K562 (cell line): ENCODE results near the gene NR0B1.

ENCODE experiments used
- CEBPB ChIP-seq: fragments of 450-650 bp; IDR thresholded peaks from 2 replicates; pipeline ENCODE4 v1.6.1; 2016; ENCODE audit warnings: missing genetic modification characterization, missing compliant biosample characterization
- CREB1 ChIP-seq, 2 experiments: sonication (generic) in 1 of 2; formaldehyde crosslinking in 1 of 2; IDR thresholded peaks; 2 replicates each; pipeline versions ENCODE4 v1.6.1 to v1.8.0; 2012 to 2022; ENCODE audit warnings: inconsistent platforms in 1 of 2, mild to moderate bottlenecking in 1 of 2, missing genetic modification reagents in 1 of 2, moderate library complexity in 1 of 2
- CREM ChIP-seq: IDR thresholded peaks from 2 replicates; pipeline ENCODE4 v1.6.1; 2014; ENCODE audit warnings: antibody characterized with exemption, low read depth
- CTCF ChIP-seq, 3 experiments: IDR thresholded peaks in 2 of 3; conservative IDR thresholded peaks in 1 of 3; 2 replicates each; pipeline ENCODE4 v1.5.1; 2011 to 2012; ENCODE audit warnings: low read length in 3 of 3, mild to moderate bottlenecking in 3 of 3, control low read depth in 2 of 3, improper control_type of control experiment in 1 of 3, inconsistent platforms in 1 of 3, low read depth in 1 of 3, mixed read lengths in 1 of 3, moderate library complexity in 1 of 3; ENCODE audit not compliant: insufficient read depth in 2 of 3
- EP300 ChIP-seq: IDR thresholded peaks from 2 replicates; pipeline ENCODE4 v1.6.1; 2012; ENCODE audit warnings: low read length, improper control_type of control experiment
- EZH2 ChIP-seq: IDR thresholded peaks from 2 replicates; pipeline ENCODE4 v1.6.1; 2012; ENCODE audit warnings: low read depth, mild to moderate bottlenecking, inconsistent platforms, low read length, borderline replicate concordance
- GATAD2B ChIP-seq: fragments of 450-650 bp; IDR thresholded peaks from 2 replicates; pipeline ENCODE4 v1.6.1; 2017; ENCODE audit warnings: mild to moderate bottlenecking, borderline replicate concordance
- KDM1A ChIP-seq, 2 experiments: fragments of 450-650 bp; IDR thresholded peaks; 2 replicates each; pipeline ENCODE4 v1.6.1; 2016; ENCODE audit warnings: mild to moderate bottlenecking in 2 of 2
- MED1 ChIP-seq: sonication (generic); formaldehyde crosslinking; IDR thresholded peaks from 2 replicates; pipeline ENCODE4 v1.8.1; 2023; ENCODE audit warnings: missing genetic modification reagents, borderline replicate concordance
- NR2C2 ChIP-seq, 2 experiments: fragments of 200-800 bp in 1 of 2; sonication (Bioruptor generic) in 1 of 2; sonication (generic) in 1 of 2; formaldehyde crosslinking in 1 of 2; IDR thresholded peaks; 2 replicates each; pipeline versions ENCODE4 v1.6.1 to v1.8.0; 2016 to 2022; ENCODE audit warnings: mild to moderate bottlenecking in 1 of 2, missing compliant biosample characterization in 1 of 2, missing genetic modification characterization in 1 of 2, missing genetic modification reagents in 1 of 2
- ZNF12 ChIP-seq: sonication (generic); formaldehyde crosslinking; IDR thresholded peaks from 2 replicates; pipeline ENCODE4 v1.4.0; 2020; ENCODE audit warnings: mild to moderate bottlenecking, missing genetic modification reagents
- ZNF766 ChIP-seq: fragments of 200-800 bp; sonication (Bioruptor generic); conservative IDR thresholded peaks from 2 replicates; pipeline ENCODE4 v1.6.1; 2016; ENCODE audit warnings: missing genetic modification characterization, missing compliant biosample characterization

- no peak for TF ChIP-seq CREB1 (IDR thresholded peaks at IDR 0.05)
- no peak for TF ChIP-seq CREB1 (CRISPR knock-in tag; IDR thresholded peaks at IDR 0.05)
- TF ChIP-seq MED1 (CRISPR knock-in tag), result no peak
- no peak for TF ChIP-seq GATAD2B
- no peak for TF ChIP-seq KDM1A (IDR thresholded peaks at IDR 0.05)
- no peak for TF ChIP-seq NR2C2 (CRISPR knock-in tag; IDR thresholded peaks at IDR 0.05)
- no peak for TF ChIP-seq NR2C2 (tag; IDR thresholded peaks at IDR 0.05)
- TF ChIP-seq CTCF (IDR thresholded peaks at IDR 0.05 in 2 of 3, conservative IDR thresholded peaks at IDR 0.05 in 1 of 3; ENCODE audit: insufficient read depth in 2 of 3, low read depth in 1 of 3, low read length in 3 of 3), result no peak
- no peak for TF ChIP-seq CREM
- TF ChIP-seq ZNF12, result no peak
- TF ChIP-seq EP300, result no peak
- TF ChIP-seq CEBPB (tag), result no peak
- TF ChIP-seq EZH2, result no peak
- no peak for TF ChIP-seq ZNF766 (CRISPR knock-in tag)
Observed at GRCh38 chrX:30296408-30297254, 12.6 kb downstream of the NR0B1 start.
